NOMO-1 treated with dmso at 0.1 percent for 144 hours (cell line): Measurements from ENCODE around the gene RPS4Y2.

Experiments
- DNase-seq: peaks from one replicate; lab custom pipeline; 2025; ENCODE audit not compliant: unreplicated experiment; lab: John Stamatoyannopoulos, UW

Gene RPS4Y2

GRCh38 chrY:20817067-20817466 is 61.2 kb downstream of the RPS4Y2 start:
- no peak for DNase-seq
